MCF 10A (cell line): ENCODE data around the gene NRP1. TPM values are rescaled to one million over a fixed set of nuclear protein-coding genes. Genes with fewer than 3 reads are reported as not detected.
A peak's percentile ranks its signal among the peaks of the same experiment; 100 is the strongest.

ENCODE experiments used
- BruUV-seq: library from RNA; stranded (reverse); fragments of 400-500 nt; replicated peaks from 2 replicates; lab custom pipeline; 2021; lab: Mats Ljungman, UMichigan
- CTCF ChIA-PET: fragments of 300-600 bp; sonication (Branson Sonifier 250); formaldehyde crosslinking; extraction: SDS; loops from one replicate; lab custom pipeline; 2021; ENCODE audit warnings: antibody characterized with exemption, inconsistent platforms; lab: Yijun Ruan, JAX
- POLR2A ChIA-PET: fragments of 300-600, 350-650 bp; sonication (Branson Sonifier 250); formaldehyde crosslinking; extraction: SDS; loops from one replicate; lab custom pipeline; 2020; ENCODE audit warnings: antibody characterized with exemption, inconsistent platforms; lab: Yijun Ruan, JAX
- DNase-seq: peaks from one replicate; pipeline ENCODE4 v3.0.0-alpha.2; 2018; ENCODE audit not compliant: unreplicated experiment
- H3K27ac Mint-ChIP-seq: one replicate; pipeline ENCODE4 v1.8.0; 2022; ENCODE audit warnings: mild to moderate bottlenecking, low read depth, mixed read lengths; ENCODE audit not compliant: unreplicated experiment
- H3K27me3 Mint-ChIP-seq: one replicate; pipeline ENCODE4 v1.8.0; 2022; ENCODE audit warnings: mixed read lengths; ENCODE audit not compliant: insufficient read depth, unreplicated experiment
- H3K36me3 Mint-ChIP-seq: one replicate; pipeline ENCODE4 v1.8.0; 2022; ENCODE audit warnings: mild to moderate bottlenecking, moderate library complexity, mixed read lengths; ENCODE audit not compliant: insufficient read depth, unreplicated experiment
- H3K4me1 Mint-ChIP-seq: one replicate; pipeline ENCODE4 v1.8.0; 2022; ENCODE audit warnings: mixed read lengths; ENCODE audit not compliant: insufficient read depth, unreplicated experiment
- H3K4me3 Mint-ChIP-seq: one replicate; pipeline ENCODE4 v1.8.0; 2022; ENCODE audit warnings: mild to moderate bottlenecking, moderate library complexity, mixed read lengths; ENCODE audit not compliant: unreplicated experiment
- H3K9me3 Mint-ChIP-seq: one replicate; pipeline ENCODE4 v1.8.0; 2022; ENCODE audit warnings: mixed read lengths; ENCODE audit not compliant: unreplicated experiment
- intact Hi-C: fragments of 100-400 bp; cut with micrococcal nuclease; formaldehyde crosslinking; loops from 2 replicates; pipeline ENCODE4 v1.14.1; 2022
- total RNA-seq: library from RNA; stranded (reverse); gene quantifications from 2 replicates; pipeline ENCODE4 v1.2.3, GENCODE V29; 2022
- TF ChIP-seq, protein P1 (sequence below): fragments of 200-600 bp; IDR thresholded peaks from one replicate; pipeline ENCODE4 v1.8.0; 2022; ENCODE audit warnings: antibody characterized with exemption, mild to moderate bottlenecking; ENCODE audit not compliant: unreplicated experiment

NRP1 gene
- total RNA-seq, 1 experiment from 2014 or later, result 66.6 TPM

GRCh38 chr10:33365871-33366411 lies 31.5 kb upstream of the NRP1 start:
- POLR2A ChIA-PET, result interaction anchor here (0.8 kb wide), 1 partner anchor 11 kb away, joined by 5 read pairs; no protein-coding TSS in a partner anchor
- Mint-ChIP-seq H3K27me3 (no peaks in the 10 kb centered on the region), H3K27ac (peak overlapping the region; percentile 81), H3K4me1 (peaks cover 30% of the 10 kb centered on the region), H3K9me3 (peaks cover 10% of the 10 kb centered on the region), H3K36me3 (peaks cover 11% of the 10 kb centered on the region), H3K4me3 (no peak overlapping the region)
- intact Hi-C loops, result loop anchor here (2.0 kb wide), 1 partner anchor 47 kb away; no protein-coding TSS in a partner anchor
- CTCF ChIA-PET, result no interaction called here
- DNase-seq, result peak; percentile 61
- TF ChIP-seq, protein P1, sequence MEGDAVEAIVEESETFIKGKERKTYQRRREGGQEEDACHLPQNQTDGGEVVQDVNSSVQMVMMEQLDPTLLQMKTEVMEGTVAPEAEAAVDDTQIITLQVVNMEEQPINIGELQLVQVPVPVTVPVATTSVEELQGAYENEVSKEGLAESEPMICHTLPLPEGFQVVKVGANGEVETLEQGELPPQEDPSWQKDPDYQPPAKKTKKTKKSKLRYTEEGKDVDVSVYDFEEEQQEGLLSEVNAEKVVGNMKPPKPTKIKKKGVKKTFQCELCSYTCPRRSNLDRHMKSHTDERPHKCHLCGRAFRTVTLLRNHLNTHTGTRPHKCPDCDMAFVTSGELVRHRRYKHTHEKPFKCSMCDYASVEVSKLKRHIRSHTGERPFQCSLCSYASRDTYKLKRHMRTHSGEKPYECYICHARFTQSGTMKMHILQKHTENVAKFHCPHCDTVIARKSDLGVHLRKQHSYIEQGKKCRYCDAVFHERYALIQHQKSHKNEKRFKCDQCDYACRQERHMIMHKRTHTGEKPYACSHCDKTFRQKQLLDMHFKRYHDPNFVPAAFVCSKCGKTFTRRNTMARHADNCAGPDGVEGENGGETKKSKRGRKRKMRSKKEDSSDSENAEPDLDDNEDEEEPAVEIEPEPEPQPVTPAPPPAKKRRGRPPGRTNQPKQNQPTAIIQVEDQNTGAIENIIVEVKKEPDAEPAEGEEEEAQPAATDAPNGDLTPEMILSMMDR, result no peak
- BruUV-seq, result no TSS peak

- Mint-ChIP-seq H3K4me3 (no peak overlapping the region), H3K9me3 (peaks cover 10% of the 10 kb centered on the region), H3K27me3 (no peaks in the 10 kb centered on the region), H3K4me1 (peaks cover 24% of the 10 kb centered on the region), H3K27ac (peak overlapping the region; percentile 81), H3K36me3 (peaks cover 11% of the 10 kb centered on the region)
- DNase-seq, result no peak
- intact Hi-C loops, result no loop called here
- TF ChIP-seq, protein P1, result no peak
- BruUV-seq, result TSS peak; percentile 93
- POLR2A ChIA-PET, result interaction anchor here (0.8 kb wide), 1 partner anchor 12 kb away, joined by 5 read pairs; no protein-coding TSS in a partner anchor
- CTCF ChIA-PET, result interaction anchor here (0.6 to 0.7 kb wide), 2 partner anchors 129 to 1144 kb away, joined by 3 read pairs; no protein-coding TSS in a partner anchor
Observed at GRCh38 chr10:33365301-33365700, 30.8 kb upstream of the NRP1 start.

GRCh38 chr10:33363106-33363505 lies 28.6 kb upstream of the NRP1 start:
- CTCF ChIA-PET, result no interaction called here
- no peak overlapping the region for H3K27ac Mint-ChIP-seq
- peaks cover 24% of the 10 kb centered on the region for H3K4me1 Mint-ChIP-seq
- H3K9me3 Mint-ChIP-seq, result peaks cover 2% of the 10 kb centered on the region
- intact Hi-C loops, result no loop called here
- H3K4me3 Mint-ChIP-seq, result no peak overlapping the region
- no TSS peak for BruUV-seq
- no peaks in the 10 kb centered on the region for H3K36me3 Mint-ChIP-seq
- POLR2A ChIA-PET, result interaction anchor here (0.5 to 0.7 kb wide), 2 partner anchors 10 to 701 kb away, joined by 3 to 4 read pairs; no protein-coding TSS in a partner anchor
- TF ChIP-seq, protein P1, result no peak
- H3K27me3 Mint-ChIP-seq, result no peaks in the 10 kb centered on the region
- no peak for DNase-seq

DNA sequence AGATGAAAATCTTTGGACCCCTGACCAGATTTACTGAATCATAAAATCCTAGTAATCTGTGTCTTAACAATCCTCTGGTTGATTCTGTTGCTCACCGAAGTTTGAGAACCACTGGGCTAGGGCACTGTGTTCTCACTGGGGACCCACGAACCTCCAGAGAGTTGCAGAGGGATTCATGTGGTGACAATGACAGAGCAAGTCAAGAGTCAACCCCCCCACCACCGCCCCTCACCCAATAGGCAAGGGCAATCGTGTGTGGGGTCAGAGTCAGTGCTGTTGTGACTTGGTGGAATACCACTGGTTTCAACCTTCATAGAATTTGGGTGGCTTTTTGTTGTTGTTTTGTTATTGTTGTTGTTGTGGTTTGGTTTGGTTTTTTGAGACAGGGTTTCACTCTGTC lies 23.5 kb upstream of the NRP1 start:
- Mint-ChIP-seq H3K9me3 (no peaks in the 10 kb centered on the region), H3K4me3 (no peak overlapping the region), H3K4me1 (peaks cover 2% of the 10 kb centered on the region), H3K27me3 (no peaks in the 10 kb centered on the region), H3K36me3 (no peaks in the 10 kb centered on the region), H3K27ac (no peak overlapping the region)
- POLR2A ChIA-PET, result no interaction called here
- TF ChIP-seq, protein P1, result no peak
- CTCF ChIA-PET, result no interaction called here
- intact Hi-C loops, result no loop called here
- no peak for DNase-seq
- BruUV-seq, result no TSS peak
